Aorta (tissue), 5 donors: Measurements from ENCODE around the gene LRRC39. TPM values are rescaled to one million over a fixed set of nuclear protein-coding genes. Genes with fewer than 3 reads are reported as not detected.

Source experiments
- ATAC-seq: fragments of 200-7000 bp; cut with Tn5 transposase; one replicate; pipeline ENCODE4 v1.9.1; 2022; ENCODE audit warnings: moderate library complexity; ENCODE audit not compliant: low FRiP score
- DNase-seq, 2 donors: peaks; one replicate each; pipeline ENCODE4 v3.0.0-alpha.2; 2020
- H3K27ac ChIP-seq, 2 donors: one replicate each; pipeline ENCODE4 v1.5.1; 2013; ENCODE audit warnings: low read length in 2 of 2, mild to moderate bottlenecking in 2 of 2, moderate library complexity in 2 of 2, control low read depth in 1 of 2, inconsistent platforms in 1 of 2, low read depth in 1 of 2
- H3K27me3 ChIP-seq, 2 donors: one replicate each; pipeline ENCODE4 v1.6.1; 2013; ENCODE audit warnings: control low read depth in 1 of 2, low read length in 1 of 2, mild to moderate bottlenecking in 1 of 2, moderate library complexity in 1 of 2; ENCODE audit not compliant: insufficient read depth in 2 of 2, control insufficient read depth in 1 of 2
- H3K36me3 ChIP-seq, 2 donors: one replicate each; pipeline ENCODE4 v1.6.1; 2013; ENCODE audit warnings: control low read depth in 1 of 2, low read length in 1 of 2, mild to moderate bottlenecking in 1 of 2; ENCODE audit not compliant: insufficient read depth in 2 of 2, control insufficient read depth in 1 of 2
- H3K4me1 ChIP-seq, 2 donors: one replicate each; pipeline ENCODE4 v1.6.1; 2013; ENCODE audit warnings: low read length in 2 of 2, control low read depth in 1 of 2, mild to moderate bottlenecking in 1 of 2, moderate library complexity in 1 of 2; ENCODE audit not compliant: insufficient read depth in 2 of 2, control insufficient read depth in 1 of 2
- H3K4me3 ChIP-seq, 2 donors: one replicate each; pipeline ENCODE4 v1.5.1; 2013; ENCODE audit warnings: low read length in 2 of 2, control low read depth in 1 of 2, mild to moderate bottlenecking in 1 of 2
- H3K9me3 ChIP-seq: one replicate; pipeline ENCODE4 v1.6.1; 2013; ENCODE audit warnings: mild to moderate bottlenecking, low read length; ENCODE audit not compliant: control insufficient read depth
- WGBS, 2 donors: extraction: QIAGEN DNeasy Blood & Tissue Kit; methylation state at CpG; one replicate each; pipeline ENCODE4 v1.1.7; 2013; 5-methylcytosine and 5-hydroxymethylcytosine counted together
- intact Hi-C, 2 donors: fragments of 100-400 bp; cut with DNase I; formaldehyde crosslinking; loops; one replicate each; pipeline versions ENCODE4 v1.14.2 to v1.15.0; 2022
- polyA plus RNA-seq, 2 donors: library from polyadenylated mRNA; stranded (reverse); fragments of 200-250 nt; gene quantifications; one replicate each; pipeline ENCODE4 v1.2.3, GENCODE V29; 2013
- total RNA-seq, 2 donors: library from RNA; stranded (reverse); fragmentation: NEBNext Ultra II Directional; extraction: Animal tissue kit (Norgen Biotek cat#: 25700); gene quantifications; one replicate each; pipeline ENCODE4 v1.2.1, GENCODE V29; 2021
- donor health status: healthy with polysubstance abuse.
- donor health status: Bipolar disorder and iron deficiency.
- donor health status: DM: no; HTN: no; CAD: no.
- donor health status: DM: no; HTN: no; CAD: no.
- donor health status: DM: yes; HTN: yes; CAD: no.

LRRC39 gene
- total and polyA plus RNA-seq, 4 donors: 1.0 to 2.0 (median 1.4) TPM; not detected in 1

GRCh38 chr1:100168051-100168450 is 10.0 kb downstream of the LRRC39 start:
- H3K4me1 ChIP-seq: no peaks in the 10 kb centered on the region
- WGBS, 2 donors: 96 to 97% methylated on average over 2 of the region's 2 CpGs
- H3K27me3 ChIP-seq: no peaks in the 10 kb centered on the region
- H3K9me3 ChIP-seq: no peaks in the 10 kb centered on the region
- ATAC-seq (no peak), DNase-seq (no peak)
- no peak overlapping the region for H3K4me3 ChIP-seq
- no peaks in the 10 kb centered on the region for H3K36me3 ChIP-seq
- intact Hi-C loops: no loop called here
- H3K27ac ChIP-seq: no peak overlapping the region

- no peak for ATAC-seq
Observed at GRCh38 chr1:100164702-100165101, 13.4 kb downstream of the LRRC39 start.

GRCh38 chr1:100164216-100164615 is 13.8 kb downstream of the LRRC39 start:
- no peaks in the 10 kb centered on the region for H3K9me3 ChIP-seq
- no peaks in the 10 kb centered on the region for H3K36me3 ChIP-seq
- ATAC-seq (no peak), DNase-seq (no peak)
- no peaks in the 10 kb centered on the region for H3K4me1 ChIP-seq
- no peak overlapping the region for H3K4me3 ChIP-seq
- 24 to 25% methylated on average over 2 of the region's 2 CpGs for WGBS, 2 donors
- no peaks in the 10 kb centered on the region for H3K27me3 ChIP-seq
- H3K27ac ChIP-seq: no peak overlapping the region
- intact Hi-C loops: no loop called here

More at GRCh38 chr1:100164702-100165101, 13.4 kb downstream of the LRRC39 start:
- no peaks in the 10 kb centered on the region for H3K36me3 ChIP-seq
- H3K27me3 ChIP-seq: no peaks in the 10 kb centered on the region
- no peaks in the 10 kb centered on the region for H3K4me1 ChIP-seq
- intact Hi-C loops: no loop called here
- H3K4me3 ChIP-seq: no peak overlapping the region
- DNase-seq: no peak
- no peaks in the 10 kb centered on the region for H3K9me3 ChIP-seq
- no peak overlapping the region for H3K27ac ChIP-seq
- 89 to 92% methylated on average over 5 of the region's 5 CpGs for WGBS, 2 donors

- Histone ChIP-seq H3K4me1 (no peaks in the 10 kb centered on the region), H3K9me3 (no peaks in the 10 kb centered on the region), H3K27ac (no peak overlapping the region), H3K4me3 (no peak overlapping the region), H3K36me3 (no peaks in the 10 kb centered on the region), H3K27me3 (no peaks in the 10 kb centered on the region)
- intact Hi-C loops: loop anchor here in 1 of 2 donors (1.0 kb wide), 1 partner anchor 10 kb away; no protein-coding TSS in a partner anchor
- no peak for ATAC-seq
- DNase-seq: no peak
Observed at GRCh38 chr1:100162881-100163280, 15.2 kb downstream of the LRRC39 start.

- 73 to 78% methylated on average over 4 of the region's 4 CpGs for WGBS, 2 donors
- Histone ChIP-seq H3K36me3 (peaks cover under 1% of the 10 kb centered on the region in 2 donors), H3K27me3 (no peaks in the 10 kb centered on the region), H3K4me1 (no peaks in the 10 kb centered on the region), H3K4me3 (no peak overlapping the region), H3K27ac (no peak overlapping the region), H3K9me3 (no peaks in the 10 kb centered on the region)
- ATAC-seq (no peak), DNase-seq (no peak)
- intact Hi-C loops: no loop called here
Observed at GRCh38 chr1:100152271-100152670, 25.8 kb downstream of the LRRC39 start.

GRCh38 chr1:100151679-100152078 is 26.4 kb downstream of the LRRC39 start:
- 65 to 68% methylated on average over 2 of the region's 2 CpGs for WGBS, 2 donors
- ATAC-seq: no peak
- intact Hi-C loops: no loop called here
- no peak overlapping the region for H3K4me3 ChIP-seq
- H3K27me3 ChIP-seq: no peaks in the 10 kb centered on the region
- no peak overlapping the region for H3K27ac ChIP-seq
- H3K9me3 ChIP-seq: no peaks in the 10 kb centered on the region
- peaks cover 2% of the 10 kb centered on the region in 2 donors for H3K36me3 ChIP-seq
- H3K4me1 ChIP-seq: no peaks in the 10 kb centered on the region
- no peak for DNase-seq

- Histone ChIP-seq H3K27me3 (no peaks in the 10 kb centered on the region), H3K4me3 (no peak overlapping the region), H3K9me3 (no peaks in the 10 kb centered on the region), H3K4me1 (no peaks in the 10 kb centered on the region), H3K27ac (no peak overlapping the region), H3K36me3 (peaks cover 7 to 8% of the 10 kb centered on the region in 2 donors)
- DNase-seq: no peak
- intact Hi-C loops: no loop called here
- WGBS, 2 donors: 81 to 87% methylated on average over 4 of the region's 4 CpGs
- no peak for ATAC-seq
Observed at GRCh38 chr1:100147875-100148274, 30.2 kb downstream of the LRRC39 start.

GRCh38 chr1:100146958-100147357 is 31.1 kb downstream of the LRRC39 start:
- no peaks in the 10 kb centered on the region for H3K4me1 ChIP-seq
- 95 to 97% methylated on average over 1 of the region's 1 CpG for WGBS, 2 donors
- DNase-seq (no peak), ATAC-seq (no peak)
- no peaks in the 10 kb centered on the region for H3K9me3 ChIP-seq
- peaks cover 7 to 8% of the 10 kb centered on the region in 2 donors for H3K36me3 ChIP-seq
- H3K27ac ChIP-seq: no peak overlapping the region
- H3K4me3 ChIP-seq: no peak overlapping the region
- intact Hi-C loops: no loop called here
- H3K27me3 ChIP-seq: no peaks in the 10 kb centered on the region

GRCh38 chr1:100145116-100145515 is 32.9 kb downstream of the LRRC39 start:
- H3K27me3 ChIP-seq: no peaks in the 10 kb centered on the region

More at GRCh38 chr1:100145116-100145515, 32.9 kb downstream of the LRRC39 start:
- Histone ChIP-seq H3K36me3 (peaks cover 7 to 8% of the 10 kb centered on the region in 2 donors), H3K4me3 (no peak overlapping the region), H3K27ac (no peak overlapping the region), H3K9me3 (no peaks in the 10 kb centered on the region), H3K4me1 (no peaks in the 10 kb centered on the region)
- no peak for ATAC-seq
- 92 to 97% methylated on average over 3 of the region's 3 CpGs for WGBS, 2 donors
- no peak for DNase-seq
- intact Hi-C loops: no loop called here
